Brain microvascular endothelial cell (primary cell): ENCODE results near the gene RALGAPB.

Experiments used
- DNase-seq: peaks from one replicate; pipeline ENCODE4 v3.0.0-alpha.2; 2020
- H3K27ac ChIP-seq: fragments of 250-450 bp; sonication (Bioruptor Pico); 2 replicates; pipeline ENCODE4 v1.5.1; 2020; ENCODE audit warnings: mild to moderate bottlenecking, moderate library complexity
- H3K27me3 ChIP-seq: fragments of 250-450 bp; sonication (Bioruptor Pico); replicated peaks from 2 replicates; pipeline ENCODE4 v1.5.1; 2020; ENCODE audit warnings: mild to moderate bottlenecking
- H3K36me3 ChIP-seq: fragments of 250-450 bp; sonication (Bioruptor Pico); replicated peaks from 2 replicates; pipeline ENCODE4 v1.5.1; 2020; ENCODE audit warnings: mild to moderate bottlenecking
- H3K4me3 ChIP-seq: 2 replicates; pipeline ENCODE4 v1.5.1; 2011; ENCODE audit warnings: low read depth, mild to moderate bottlenecking, control low read depth, low read length, moderate library complexity
- in situ Hi-C: cut with HindIII; loops from 2 replicates; pipeline ENCODE4 v1.10.0; 2017; ENCODE audit warnings: low sequenced_read_pairs, low pct_ligation_motif_present
- TF ChIP-seq, protein P1 (sequence below): IDR thresholded peaks from 2 replicates; pipeline ENCODE4 v1.5.1; 2011; ENCODE audit warnings: low read depth, mild to moderate bottlenecking, moderate library complexity, low read length, control low read depth, inconsistent platforms; ENCODE audit errors: missing control alignments

RALGAPB gene

GRCh38 chr20:38617830-38618196 lies 145.2 kb downstream of the RALGAPB start:
- no peak for DNase-seq
- Histone ChIP-seq H3K4me3 (no peak overlapping the region), H3K27ac (no peak overlapping the region), H3K36me3 (no peaks in the 10 kb centered on the region), H3K27me3 (peaks cover 19% of the 10 kb centered on the region)
- TF ChIP-seq, protein P1, sequence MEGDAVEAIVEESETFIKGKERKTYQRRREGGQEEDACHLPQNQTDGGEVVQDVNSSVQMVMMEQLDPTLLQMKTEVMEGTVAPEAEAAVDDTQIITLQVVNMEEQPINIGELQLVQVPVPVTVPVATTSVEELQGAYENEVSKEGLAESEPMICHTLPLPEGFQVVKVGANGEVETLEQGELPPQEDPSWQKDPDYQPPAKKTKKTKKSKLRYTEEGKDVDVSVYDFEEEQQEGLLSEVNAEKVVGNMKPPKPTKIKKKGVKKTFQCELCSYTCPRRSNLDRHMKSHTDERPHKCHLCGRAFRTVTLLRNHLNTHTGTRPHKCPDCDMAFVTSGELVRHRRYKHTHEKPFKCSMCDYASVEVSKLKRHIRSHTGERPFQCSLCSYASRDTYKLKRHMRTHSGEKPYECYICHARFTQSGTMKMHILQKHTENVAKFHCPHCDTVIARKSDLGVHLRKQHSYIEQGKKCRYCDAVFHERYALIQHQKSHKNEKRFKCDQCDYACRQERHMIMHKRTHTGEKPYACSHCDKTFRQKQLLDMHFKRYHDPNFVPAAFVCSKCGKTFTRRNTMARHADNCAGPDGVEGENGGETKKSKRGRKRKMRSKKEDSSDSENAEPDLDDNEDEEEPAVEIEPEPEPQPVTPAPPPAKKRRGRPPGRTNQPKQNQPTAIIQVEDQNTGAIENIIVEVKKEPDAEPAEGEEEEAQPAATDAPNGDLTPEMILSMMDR: no peak
- in situ Hi-C loops: no loop called here

DNA sequence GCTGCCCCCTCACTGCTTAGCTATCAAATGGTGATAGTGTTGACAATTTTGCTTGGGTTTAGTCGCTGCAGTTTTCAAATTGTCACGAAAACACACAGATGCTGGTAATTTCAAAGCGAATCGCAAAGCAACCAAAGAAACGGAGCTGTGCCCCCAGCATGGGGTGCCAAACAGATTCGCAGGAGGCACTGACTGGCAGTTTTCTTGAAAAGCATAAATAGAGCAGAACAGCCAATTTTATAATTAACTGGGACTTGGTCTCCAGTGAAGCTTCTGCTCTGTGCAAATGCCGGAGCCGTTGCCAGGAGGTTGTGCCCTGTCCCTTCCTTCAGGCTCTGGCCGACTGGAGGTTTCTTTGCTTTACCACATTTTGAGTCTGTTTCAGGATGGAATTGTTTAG lies 147.8 kb downstream of the RALGAPB start:
- DNase-seq: no peak
- Histone ChIP-seq H3K27me3 (peaks cover 19% of the 10 kb centered on the region), H3K4me3 (no peak overlapping the region), H3K27ac (no peak overlapping the region), H3K36me3 (no peaks in the 10 kb centered on the region)
- TF ChIP-seq, protein P1: no peak
- in situ Hi-C loops: no loop called here

- in situ Hi-C loops: no loop called here
- Histone ChIP-seq H3K27me3 (peaks cover 19% of the 10 kb centered on the region), H3K36me3 (no peaks in the 10 kb centered on the region), H3K27ac (no peak overlapping the region), H3K4me3 (no peak overlapping the region)
- TF ChIP-seq, protein P1: no peak
- peak; percentile 17 for DNase-seq
These were observed 150.4 kb downstream of the RALGAPB start for GRCh38 chr20:38623061-38623460.

DNA sequence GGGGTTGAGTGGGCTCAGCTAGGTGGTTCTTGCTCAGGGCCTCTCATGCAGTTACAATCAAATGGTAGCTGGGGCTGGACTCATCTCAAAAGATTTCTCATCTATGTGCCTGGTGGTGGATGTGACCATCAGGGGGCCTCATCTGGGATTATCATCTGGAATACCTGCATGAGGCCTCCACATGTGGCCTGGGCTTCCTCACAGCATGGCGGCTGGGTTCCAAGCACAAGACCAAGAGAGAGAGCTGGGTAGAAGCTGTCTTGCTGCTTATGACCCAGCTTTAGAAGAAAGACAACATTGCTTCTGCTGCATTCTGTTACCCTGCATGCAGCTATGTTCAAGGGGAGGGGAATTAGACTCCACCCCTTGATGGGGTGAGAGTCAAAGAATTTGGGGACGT lies 151.4 kb downstream of the RALGAPB start:
- DNase-seq: no peak
- Histone ChIP-seq H3K4me3 (no peak overlapping the region), H3K36me3 (no peaks in the 10 kb centered on the region), H3K27ac (no peak overlapping the region), H3K27me3 (peaks cover 13% of the 10 kb centered on the region)
- in situ Hi-C loops: no loop called here
- TF ChIP-seq, protein P1: no peak

GRCh38 chr20:38625896-38626295 lies 153.3 kb downstream of the RALGAPB start:
- H3K4me3 ChIP-seq: no peak overlapping the region
- H3K27me3 ChIP-seq: peaks cover 3% of the 10 kb centered on the region
- TF ChIP-seq, protein P1: no peak
- in situ Hi-C loops: loop anchor here (25.0 kb wide), 1 partner anchor 111 kb away; the partner anchor contains the start of gene ACTR5
- DNase-seq: no peak
- no peaks in the 10 kb centered on the region for H3K36me3 ChIP-seq
- H3K27ac ChIP-seq: no peak overlapping the region

GRCh38 chr20:38626921-38627659 lies 154.4 kb downstream of the RALGAPB start:
- no peak overlapping the region for H3K4me3 ChIP-seq
- no peaks in the 10 kb centered on the region for H3K36me3 ChIP-seq
- peaks cover 1% of the 10 kb centered on the region for H3K27me3 ChIP-seq
- H3K27ac ChIP-seq: no peak overlapping the region
- in situ Hi-C loops: loop anchor here (25.0 kb wide), 1 partner anchor 110 kb away; the partner anchor contains the start of gene ACTR5
- TF ChIP-seq, protein P1: no peak
- no peak for DNase-seq
